Chondrocyte (in vitro differentiated cells): Measurements from ENCODE around the gene KIF5C. TPM values are rescaled to one million over a fixed set of nuclear protein-coding genes. Genes with fewer than 3 reads are reported as not detected.

Experiments
- DNase-seq: peaks from one replicate; pipeline ENCODE4 v3.0.0; 2021; ENCODE audit warnings: mixed read lengths, low spot score
- H3K27ac Mint-ChIP-seq: one replicate; pipeline ENCODE4 v1.8.0; 2021; ENCODE audit warnings: mild to moderate bottlenecking, moderate library complexity, mixed read lengths; ENCODE audit not compliant: unreplicated experiment
- H3K27me3 Mint-ChIP-seq: 2 replicates; pipeline ENCODE4 v1.8.0; 2021; ENCODE audit warnings: low read depth, mixed read lengths
- H3K36me3 Mint-ChIP-seq: 2 replicates; pipeline ENCODE4 v1.8.0; 2021; ENCODE audit warnings: low read depth, mixed read lengths
- H3K4me1 Mint-ChIP-seq: 2 replicates; pipeline ENCODE4 v1.8.0; 2021; ENCODE audit warnings: low read depth, mild to moderate bottlenecking, mixed read lengths
- H3K4me3 Mint-ChIP-seq: one replicate; pipeline ENCODE4 v1.8.0; 2021; ENCODE audit warnings: mild to moderate bottlenecking, moderate library complexity, mixed read lengths; ENCODE audit not compliant: unreplicated experiment
- H3K9me3 Mint-ChIP-seq: 2 replicates; pipeline ENCODE4 v1.8.0; 2021; ENCODE audit warnings: low read depth, mixed read lengths
- total RNA-seq: library from RNA; stranded (reverse); gene quantifications from 3 replicates; pipeline ENCODE4 v1.2.1, GENCODE V29; 2021
- TF ChIP-seq, protein P1 (sequence below): fragments of 200-600 bp; sonication (generic); IDR thresholded peaks from 2 replicates; pipeline ENCODE4 v1.5.0; 2021; ENCODE audit warnings: antibody characterized with exemption, mild to moderate bottlenecking, moderate library complexity

Gene KIF5C
- total RNA-seq, 1 donor from 2014 or later = 3.1 TPM

DNA sequence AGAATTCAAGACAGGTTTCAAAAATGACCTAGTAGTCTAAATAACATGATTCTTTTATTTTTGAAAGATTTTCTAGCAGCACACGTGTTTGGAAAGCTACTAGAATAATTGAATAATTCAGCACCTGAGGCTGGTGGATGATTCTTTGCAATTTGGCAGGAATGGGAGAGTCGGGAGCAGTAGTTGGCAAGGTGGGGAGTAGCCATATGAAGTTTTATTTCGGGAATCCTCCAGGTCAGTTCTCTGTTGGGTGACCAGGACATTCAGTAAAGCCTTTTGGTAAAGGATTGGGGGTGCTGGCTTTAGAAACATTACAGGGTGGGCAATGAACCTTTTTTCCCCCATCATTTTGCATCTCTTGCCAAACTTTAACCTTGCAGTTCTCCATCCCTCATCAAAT is 88.4 kb downstream of the KIF5C start:
- Mint-ChIP-seq H3K4me1 (no peaks in the 10 kb centered on the region), H3K4me3 (no peak overlapping the region), H3K27me3 (no peaks in the 10 kb centered on the region), H3K9me3 (no peaks in the 10 kb centered on the region), H3K36me3 (peaks cover 2% of the 10 kb centered on the region), H3K27ac (no peak overlapping the region)
- TF ChIP-seq, protein P1, sequence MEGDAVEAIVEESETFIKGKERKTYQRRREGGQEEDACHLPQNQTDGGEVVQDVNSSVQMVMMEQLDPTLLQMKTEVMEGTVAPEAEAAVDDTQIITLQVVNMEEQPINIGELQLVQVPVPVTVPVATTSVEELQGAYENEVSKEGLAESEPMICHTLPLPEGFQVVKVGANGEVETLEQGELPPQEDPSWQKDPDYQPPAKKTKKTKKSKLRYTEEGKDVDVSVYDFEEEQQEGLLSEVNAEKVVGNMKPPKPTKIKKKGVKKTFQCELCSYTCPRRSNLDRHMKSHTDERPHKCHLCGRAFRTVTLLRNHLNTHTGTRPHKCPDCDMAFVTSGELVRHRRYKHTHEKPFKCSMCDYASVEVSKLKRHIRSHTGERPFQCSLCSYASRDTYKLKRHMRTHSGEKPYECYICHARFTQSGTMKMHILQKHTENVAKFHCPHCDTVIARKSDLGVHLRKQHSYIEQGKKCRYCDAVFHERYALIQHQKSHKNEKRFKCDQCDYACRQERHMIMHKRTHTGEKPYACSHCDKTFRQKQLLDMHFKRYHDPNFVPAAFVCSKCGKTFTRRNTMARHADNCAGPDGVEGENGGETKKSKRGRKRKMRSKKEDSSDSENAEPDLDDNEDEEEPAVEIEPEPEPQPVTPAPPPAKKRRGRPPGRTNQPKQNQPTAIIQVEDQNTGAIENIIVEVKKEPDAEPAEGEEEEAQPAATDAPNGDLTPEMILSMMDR = no peak
- DNase-seq = no peak

DNA sequence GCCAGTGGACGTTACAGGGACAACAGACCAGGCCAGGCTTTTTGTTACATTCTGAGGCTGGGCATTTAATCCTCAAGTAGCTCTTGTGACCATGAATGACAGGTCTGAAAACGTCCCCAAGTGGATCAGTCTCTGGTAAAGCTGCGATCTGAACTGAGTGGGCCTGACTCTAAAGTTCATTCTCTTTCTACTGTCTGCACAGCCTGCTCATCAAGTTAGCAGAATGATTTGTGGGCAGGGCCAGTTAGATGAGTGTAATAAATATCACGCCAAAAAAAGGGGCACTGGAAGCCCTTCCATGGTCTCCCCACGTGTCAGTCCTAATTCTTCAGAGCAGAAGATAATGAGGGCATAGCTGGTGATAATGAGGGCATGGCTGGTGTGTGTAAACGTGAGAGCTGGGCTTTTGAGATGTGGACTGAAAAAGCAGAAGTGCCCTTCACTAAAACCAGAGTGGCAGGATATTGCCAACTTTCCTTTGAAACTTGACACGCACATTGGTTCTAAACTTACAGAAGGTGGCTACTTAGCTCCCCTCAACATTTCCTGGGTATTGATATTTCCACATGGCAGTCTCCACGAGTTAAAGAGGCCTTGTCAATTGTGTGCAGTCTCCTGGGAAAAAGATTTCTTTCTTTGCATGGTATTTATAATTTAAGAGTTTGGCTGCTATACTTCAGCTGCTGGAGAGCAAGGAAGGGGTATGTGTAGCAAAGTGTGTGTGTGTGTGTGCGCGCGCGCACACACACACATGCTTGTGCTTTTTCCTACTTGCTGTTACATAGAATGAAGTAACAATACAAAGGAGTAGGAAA is 90.8 kb downstream of the KIF5C start:
- no peaks in the 10 kb centered on the region for H3K27me3 Mint-ChIP-seq
- DNase-seq = no peak
- H3K27ac Mint-ChIP-seq = no peak overlapping the region
- no peaks in the 10 kb centered on the region for H3K9me3 Mint-ChIP-seq
- TF ChIP-seq, protein P1 = no peak
- no peaks in the 10 kb centered on the region for H3K4me1 Mint-ChIP-seq
- H3K36me3 Mint-ChIP-seq = peaks cover 2% of the 10 kb centered on the region
- H3K4me3 Mint-ChIP-seq = no peak overlapping the region

DNA sequence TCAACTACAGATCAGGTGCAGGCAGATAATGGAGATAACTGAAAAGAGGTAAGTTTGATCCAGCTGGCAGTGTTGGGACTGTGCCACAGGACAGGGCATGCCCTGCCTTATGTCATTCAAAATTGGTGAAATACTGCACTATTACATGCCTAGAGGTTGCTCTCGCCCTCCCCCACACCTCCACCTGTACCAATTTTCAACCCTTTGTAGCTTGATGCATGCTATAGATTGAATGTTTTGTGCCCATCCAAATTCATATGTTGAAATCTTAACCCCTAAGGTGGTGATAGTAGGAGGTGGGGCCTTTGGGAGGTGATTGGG is 91.4 kb downstream of the KIF5C start:
- H3K9me3 Mint-ChIP-seq = no peaks in the 10 kb centered on the region
- no peak overlapping the region for H3K27ac Mint-ChIP-seq
- no peak for DNase-seq
- H3K4me1 Mint-ChIP-seq = no peaks in the 10 kb centered on the region
- H3K36me3 Mint-ChIP-seq = peaks cover 2% of the 10 kb centered on the region
- TF ChIP-seq, protein P1 = no peak
- no peaks in the 10 kb centered on the region for H3K27me3 Mint-ChIP-seq
- no peak overlapping the region for H3K4me3 Mint-ChIP-seq

DNA sequence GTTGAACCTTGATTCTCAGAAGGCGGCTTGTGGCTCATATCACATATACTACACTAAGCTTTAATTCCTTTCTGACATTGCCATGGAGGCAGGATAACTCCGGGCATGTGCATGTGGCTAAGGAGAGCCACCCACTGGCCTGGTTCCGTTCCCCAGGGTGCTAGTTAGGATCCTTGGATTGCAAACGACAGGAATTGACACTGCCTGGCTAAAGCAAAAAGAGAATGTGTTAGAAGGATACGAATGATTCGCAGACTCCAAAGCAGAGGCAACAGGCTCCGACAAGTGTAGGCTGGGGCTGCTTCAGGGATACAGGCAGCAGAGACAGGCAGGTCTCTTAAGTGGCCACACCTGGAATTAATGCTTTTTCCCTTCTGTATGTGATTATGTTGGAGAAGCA is 92.0 kb downstream of the KIF5C start:
- no peak overlapping the region for H3K27ac Mint-ChIP-seq
- no peak for DNase-seq
- no peaks in the 10 kb centered on the region for H3K4me1 Mint-ChIP-seq
- H3K27me3 Mint-ChIP-seq = no peaks in the 10 kb centered on the region
- H3K4me3 Mint-ChIP-seq = no peak overlapping the region
- H3K36me3 Mint-ChIP-seq = no peaks in the 10 kb centered on the region
- no peaks in the 10 kb centered on the region for H3K9me3 Mint-ChIP-seq
- TF ChIP-seq, protein P1 = no peak

DNA sequence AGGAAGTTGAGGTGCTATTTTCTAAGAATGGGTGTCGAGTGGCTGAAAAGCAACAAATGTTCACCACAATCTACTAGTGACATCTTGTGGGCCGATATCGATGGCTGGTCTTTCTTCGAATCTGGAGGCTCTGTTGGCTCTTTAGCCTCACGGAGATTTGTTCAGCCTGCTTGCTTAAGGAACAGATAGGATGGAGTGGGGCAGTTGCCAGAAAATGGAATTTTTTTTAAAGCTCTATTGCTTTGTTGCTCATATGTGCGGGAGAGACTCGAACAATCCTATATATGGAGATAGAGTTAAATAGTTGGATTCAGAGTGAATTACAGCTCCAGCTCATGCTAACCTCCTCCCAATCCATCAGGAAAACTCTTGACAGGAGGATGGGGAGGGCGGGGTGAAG is 92.6 kb downstream of the KIF5C start:
- no peaks in the 10 kb centered on the region for H3K9me3 Mint-ChIP-seq
- no peaks in the 10 kb centered on the region for H3K36me3 Mint-ChIP-seq
- TF ChIP-seq, protein P1 = peak; percentile 56
- H3K27ac Mint-ChIP-seq = no peak overlapping the region
- no peak overlapping the region for H3K4me3 Mint-ChIP-seq
- DNase-seq = no peak
- no peaks in the 10 kb centered on the region for H3K27me3 Mint-ChIP-seq
- H3K4me1 Mint-ChIP-seq = no peaks in the 10 kb centered on the region
